Stimulated activated CD8-positive, alpha-beta memory T cell treated with anti-CD3 and anti-CD28 coated beads, Interleukin-12 subunit alpha, Interleukin-12 subunit beta, amount 100 ng/mL, for 1 hour (primary cell): Measurements from ENCODE around the gene PID1.
"Not testable (repeated sequence)": the region's sequence is repeated elsewhere in the genome, so short reads cannot be mapped to it uniquely, and the experiment has no call there.

Experiments used
- DNase-seq: peaks from one replicate; pipeline ENCODE4 v3.0.0-alpha.2; 2020; ENCODE audit warnings: low read depth

Gene PID1

GRCh38 chr2:229212241-229212640, 58.8 kb downstream of the PID1 start:
- no peak for DNase-seq

- DNase-seq: no peak
Observed at GRCh38 chr2:229210641-229211040, 60.4 kb downstream of the PID1 start.

- no peak for DNase-seq
Observed at GRCh38 chr2:229206548-229206947, 64.5 kb downstream of the PID1 start.

GRCh38 chr2:229205704-229206103, 65.4 kb downstream of the PID1 start:
- no peak for DNase-seq

- no peak for DNase-seq
Observed at GRCh38 chr2:229202646-229203045, 68.4 kb downstream of the PID1 start.

GRCh38 chr2:229201521-229201920, 69.6 kb downstream of the PID1 start:
- no peak for DNase-seq

- DNase-seq: no peak
Observed at GRCh38 chr2:229199267-229199666, 71.8 kb downstream of the PID1 start.

- no peak for DNase-seq
Observed at GRCh38 chr2:229196448-229196847, 74.6 kb downstream of the PID1 start.

- no peak for DNase-seq
Observed at GRCh38 chr2:229195346-229195947, 75.6 kb downstream of the PID1 start.

- DNase-seq: no peak
Observed at GRCh38 chr2:229193281-229193680, 77.8 kb downstream of the PID1 start.

GRCh38 chr2:229191413-229191812, 79.7 kb downstream of the PID1 start:
- no peak for DNase-seq

- DNase-seq: not testable (repeated sequence)
Observed at GRCh38 chr2:229187123-229187522, 84.0 kb downstream of the PID1 start.

- no peak for DNase-seq
Observed at GRCh38 chr2:229181641-229182040, 89.4 kb downstream of the PID1 start.

GRCh38 chr2:229180658-229181057, 90.4 kb downstream of the PID1 start:
- DNase-seq: no peak

- DNase-seq: no peak
Observed at GRCh38 chr2:229179628-229180027, 91.5 kb downstream of the PID1 start.

- DNase-seq: no peak
Observed at GRCh38 chr2:229178706-229179105, 92.4 kb downstream of the PID1 start.

GRCh38 chr2:229178117-229178516, 93.0 kb downstream of the PID1 start:
- DNase-seq: no peak

- no peak for DNase-seq
Observed at GRCh38 chr2:229176136-229176535, 95.0 kb downstream of the PID1 start.

GRCh38 chr2:229175497-229175863, 95.6 kb downstream of the PID1 start:
- DNase-seq: no peak

- DNase-seq: no peak
Observed at GRCh38 chr2:229174794-229175496, 96.1 kb downstream of the PID1 start.

GRCh38 chr2:229173825-229174359, 97.2 kb downstream of the PID1 start:
- no peak for DNase-seq

- DNase-seq: no peak
Observed at GRCh38 chr2:229170916-229171315, 100.2 kb downstream of the PID1 start.

GRCh38 chr2:229170171-229170570, 100.9 kb downstream of the PID1 start:
- no peak for DNase-seq

- DNase-seq: no peak
Observed at GRCh38 chr2:229169751-229170150, 101.3 kb downstream of the PID1 start.
